IMR-90 (cell line): Measurements from ENCODE around the gene PACS1. TPM values are rescaled to one million over a fixed set of nuclear protein-coding genes. Genes with fewer than 3 reads are reported as not detected.

Experiments used
- ATAC-seq: fragments of 200-7000 bp; cut with Tn5 transposase; 2 replicates; pipeline ENCODE4 v1.9.1; 2020; ENCODE audit warnings: low read depth, mild to moderate bottlenecking, moderate library complexity
- BruUV-seq: library from RNA; stranded (reverse); fragments of 400-500 nt; replicated peaks from 2 replicates; lab custom pipeline; 2021; lab: Mats Ljungman, UMichigan
- CTCF ChIA-PET: fragments of 300-600 bp; formaldehyde crosslinking; extraction: SDS; loops from one replicate; lab custom pipeline; 2021; ENCODE audit warnings: antibody characterized with exemption; lab: Yijun Ruan, JAX
- POLR2A ChIA-PET: fragments of 300-600 bp; sonication (Branson Sonifier 250); formaldehyde crosslinking; loops from one replicate; lab custom pipeline; 2022; ENCODE audit warnings: antibody characterized with exemption; ENCODE audit not compliant: unreplicated experiment; lab: Charles Lee
- DNase-seq: peaks from one replicate; pipeline ENCODE4 v3.0.0; 2013
- H2AFZ ChIP-seq: replicated peaks from 2 replicates; pipeline ENCODE3; 2013; ENCODE audit warnings: low read length, mild to moderate bottlenecking; ENCODE audit not compliant: poor library complexity
- H2AK5ac ChIP-seq: 2 replicates; pipeline ENCODE4 v1.6.1; 2013; ENCODE audit warnings: low read depth, low read length, inconsistent platforms
- H2AK9ac ChIP-seq: replicated peaks from 2 replicates; pipeline ENCODE3; 2013; ENCODE audit warnings: mild to moderate bottlenecking, low read depth, low read length, moderate library complexity; ENCODE audit not compliant: poor library complexity
- H2BK120ac ChIP-seq: 2 replicates; pipeline ENCODE4 v1.6.1; 2013; ENCODE audit warnings: low read depth, low read length, inconsistent platforms
- H2BK15ac ChIP-seq: 3 replicates; pipeline ENCODE4 v1.6.1; 2013; ENCODE audit warnings: low read depth, low read length, inconsistent platforms
- H2BK20ac ChIP-seq: 2 replicates; pipeline ENCODE4 v1.6.1; 2013; ENCODE audit warnings: low read depth, mild to moderate bottlenecking, inconsistent platforms, low read length, moderate library complexity
- H2BK5ac ChIP-seq: 2 replicates; pipeline ENCODE4 v1.6.1; 2013; ENCODE audit warnings: mild to moderate bottlenecking, low read depth, low read length, inconsistent platforms; ENCODE audit not compliant: poor library complexity, severe bottlenecking
- H3K14ac ChIP-seq: replicated peaks from 2 replicates; pipeline ENCODE4 v1.6.1; 2013; ENCODE audit warnings: low read depth, low read length, inconsistent platforms
- H3K18ac ChIP-seq: 2 replicates; pipeline ENCODE4 v1.6.1; 2013; ENCODE audit warnings: low read depth, low read length, control low read depth
- H3K23ac ChIP-seq: 2 replicates; pipeline ENCODE4 v1.6.1; 2013; ENCODE audit warnings: low read depth, low read length, inconsistent platforms
- H3K27ac ChIP-seq: 2 replicates; pipeline ENCODE4 v1.5.1; 2013; ENCODE audit warnings: mild to moderate bottlenecking, control low read depth, low read length; ENCODE audit not compliant: insufficient read depth
- H3K27me3 ChIP-seq: 2 replicates; pipeline ENCODE4 v1.6.1; 2013; ENCODE audit warnings: low read length; ENCODE audit not compliant: control insufficient read depth, insufficient read depth
- H3K36me3 ChIP-seq: 2 replicates; pipeline ENCODE4 v1.6.1; 2013; ENCODE audit warnings: low read length, mixed read lengths; ENCODE audit not compliant: control insufficient read depth, insufficient read depth
- H3K4ac ChIP-seq: 2 replicates; pipeline ENCODE4 v1.6.1; 2013; ENCODE audit warnings: low read depth, low read length, inconsistent platforms
- H3K4me1 ChIP-seq: 2 replicates; pipeline ENCODE4 v1.6.1; 2013; ENCODE audit warnings: low read length, mixed read lengths; ENCODE audit not compliant: control insufficient read depth, insufficient read depth
- H3K4me2 ChIP-seq: 2 replicates; pipeline ENCODE4 v1.6.1; 2013; ENCODE audit warnings: low read depth, mild to moderate bottlenecking, control low read depth, low read length, moderate library complexity
- H3K4me3 ChIP-seq: 2 replicates; pipeline ENCODE4 v1.5.1; 2013; ENCODE audit warnings: low read depth, mild to moderate bottlenecking, control low read depth, low read length, moderate library complexity; ENCODE audit not compliant: insufficient read depth
- H3K56ac ChIP-seq: 2 replicates; pipeline ENCODE4 v1.6.1; 2013; ENCODE audit warnings: low read length, inconsistent platforms; ENCODE audit not compliant: insufficient read depth; ENCODE audit errors: extremely low read depth
- H3K79me1 ChIP-seq, 2 experiments: 2 replicates each; pipeline ENCODE4 v1.6.1; 2013; ENCODE audit warnings: low read length in 2 of 2, inconsistent platforms in 1 of 2, low read depth in 1 of 2
- H3K9ac ChIP-seq: 2 replicates; pipeline ENCODE4 v1.6.1; 2013; ENCODE audit warnings: low read depth, low read length, control low read depth
- H3K9me1 ChIP-seq: 2 replicates; pipeline ENCODE4 v1.6.1; 2013; ENCODE audit warnings: low read length, inconsistent platforms; ENCODE audit not compliant: insufficient read depth
- H3K9me3 ChIP-seq: 2 replicates; pipeline ENCODE4 v1.6.1; 2013; ENCODE audit warnings: low read length; ENCODE audit not compliant: control insufficient read depth, insufficient read depth
- H4K20me1 ChIP-seq: 2 replicates; pipeline ENCODE4 v1.6.1; 2013; ENCODE audit warnings: low read length, inconsistent platforms; ENCODE audit not compliant: insufficient read depth
- H4K5ac ChIP-seq: 2 replicates; pipeline ENCODE4 v1.6.1; 2013; ENCODE audit warnings: mild to moderate bottlenecking, low read depth, low read length, control low read depth
- H4K8ac ChIP-seq, 2 experiments: 2 replicates each; pipeline ENCODE4 v1.6.1; 2013; ENCODE audit warnings: low read depth in 2 of 2, low read length in 2 of 2, control low read depth in 1 of 2, inconsistent platforms in 1 of 2
- H4K91ac ChIP-seq: 2 replicates; pipeline ENCODE4 v1.6.1; 2013; ENCODE audit warnings: low read depth, low read length, inconsistent platforms; ENCODE audit not compliant: insufficient read depth
- BHLHE40 ChIP-seq: fragments of 150-350 bp; IDR thresholded peaks from 2 replicates; pipeline ENCODE4 v1.6.1; 2016; ENCODE audit warnings: mild to moderate bottlenecking, low read depth, low read length
- CEBPB ChIP-seq: IDR thresholded peaks from 2 replicates; pipeline ENCODE4 v1.6.1; 2012; ENCODE audit warnings: low read depth, low read length, improper control_type of control experiment
- CHD1 ChIP-seq: IDR thresholded peaks from 2 replicates; pipeline ENCODE4 v1.6.1; 2012; ENCODE audit warnings: low read depth, low read length, improper control_type of control experiment
- CTCF ChIP-seq: conservative IDR thresholded peaks from 2 replicates; pipeline ENCODE4 v1.5.1; 2012; ENCODE audit warnings: mild to moderate bottlenecking, low read depth, low read length, improper control_type of control experiment
- ELK1 ChIP-seq: fragments of 150-350 bp; IDR thresholded peaks from 2 replicates; pipeline ENCODE4 v1.6.1; 2016; ENCODE audit warnings: low read depth, mild to moderate bottlenecking, low read length, moderate library complexity, borderline replicate concordance
- FOS ChIP-seq: fragments of 150-350 bp; IDR thresholded peaks from 2 replicates; pipeline ENCODE4 v1.6.1; 2016; ENCODE audit warnings: low read depth, low read length
- MAZ ChIP-seq: IDR thresholded peaks from 2 replicates; pipeline ENCODE4 v1.6.1; 2012; ENCODE audit warnings: low read depth, mild to moderate bottlenecking, low read length, improper control_type of control experiment, moderate library complexity, borderline replicate concordance
- MXI1 ChIP-seq: IDR thresholded peaks from 2 replicates; pipeline ENCODE4 v1.6.1; 2012; ENCODE audit warnings: low read depth, mild to moderate bottlenecking, low read length, moderate library complexity, borderline replicate concordance
- NFE2L2 ChIP-seq: fragments of 150-350 bp; IDR thresholded peaks from 2 replicates; pipeline ENCODE4 v1.6.1; 2016; ENCODE audit warnings: low read depth, mild to moderate bottlenecking, low read length
- POLR2A ChIP-seq: IDR thresholded peaks from 2 replicates; pipeline ENCODE4 v1.6.1; 2012; ENCODE audit warnings: mild to moderate bottlenecking, low read depth, low read length
- RCOR1 ChIP-seq: IDR thresholded peaks from 2 replicates; pipeline ENCODE4 v1.6.1; 2012; ENCODE audit warnings: mild to moderate bottlenecking, low read length, improper control_type of control experiment; ENCODE audit not compliant: insufficient replicate concordance
- RFX5 ChIP-seq: IDR thresholded peaks from 2 replicates; pipeline ENCODE4 v1.8.0; 2012; ENCODE audit warnings: low read depth, mild to moderate bottlenecking, low read length, moderate library complexity
- SMC3 ChIP-seq: fragments of 150-350 bp; IDR thresholded peaks from 2 replicates; pipeline ENCODE4 v1.6.1; 2016; ENCODE audit warnings: low read depth, mild to moderate bottlenecking, antibody characterized with exemption, low read length, moderate library complexity
- WGBS, 2 experiments: methylation state at CpG; one replicate each; pipeline versions ENCODE4 v1.1.5 to v1.1.7; 2013; ENCODE audit warnings: missing lambda C conversion rate in 2 of 2; ENCODE audit not compliant: insufficient read length in 1 of 2; ENCODE audit errors: extremely low coverage in 2 of 2; 5-methylcytosine and 5-hydroxymethylcytosine counted together
- dilution Hi-C: fragments of 300-500 bp; cut with HindIII; formaldehyde crosslinking; loops from one replicate; pipeline ENCODE4 v1.14.3; 2018; ENCODE audit warnings: low sequenced_read_pairs; ENCODE audit not compliant: unreplicated experiment
- in situ Hi-C: fragments of 300-500 bp; cut with MboI; formaldehyde crosslinking; loops from 3 replicates; pipeline ENCODE4 v1.14.3; 2019; ENCODE audit warnings: low sequenced_read_pairs, inconsistent platforms, mixed read lengths
- intact Hi-C: fragments of 100-400 bp; cut with micrococcal nuclease; formaldehyde crosslinking; loops from 2 replicates; pipeline ENCODE4 v1.10.0; 2022
- polyA plus RNA-seq, 3 experiments: library from polyadenylated mRNA; depleted of rRNA; stranded (reverse); fragments of >200 nt; gene quantifications; 2 replicates each; pipeline ENCODE4 v1.2.3, GENCODE V29; 2012; ENCODE audit warnings: low replicate concordance in 1 of 3
- total RNA-seq: library from RNA; depleted of rRNA; stranded (reverse); fragments of >200 nt; gene quantifications from 2 replicates; pipeline ENCODE4 v1.2.3, GENCODE V29; 2012

Gene PACS1
- total and polyA plus RNA-seq, 2 of the 4 experiments (the other 2 are of a cell fraction), result 7.3 to 32.0 TPM

GRCh38 chr11:66101066-66101464 lies 31.0 kb downstream of the PACS1 start:
- POLR2A ChIA-PET, result no interaction called here
- no peak overlapping the region for H3K4me2 ChIP-seq
- H3K56ac ChIP-seq, result no peak overlapping the region
- intact Hi-C loops (no loop called here), dilution Hi-C loops (no loop called here), in situ Hi-C loops (no loop called here)
- H3K27ac ChIP-seq, result no peak overlapping the region
- no peak overlapping the region for H2BK20ac ChIP-seq
- H4K8ac ChIP-seq, result no peak overlapping the region
- no peak overlapping the region for H3K4ac ChIP-seq
- H2AK9ac ChIP-seq, result no peak overlapping the region
- H3K36me3 ChIP-seq, result no peaks in the 10 kb centered on the region
- CTCF ChIA-PET, result no interaction called here
- H3K79me1 ChIP-seq, result peaks cover 31 to 68% of the 10 kb centered on the region in 2 experiments
- H2BK120ac ChIP-seq, result no peak overlapping the region
- H3K4me1 ChIP-seq, result no peaks in the 10 kb centered on the region; the same call in 1 of the 2 replicates
- no peak overlapping the region for H2AK5ac ChIP-seq
- ATAC-seq, result no peak
- H2AFZ ChIP-seq, result no peak overlapping the region
- no peak overlapping the region for H4K91ac ChIP-seq
- H2BK15ac ChIP-seq, result no peak overlapping the region
- no peak overlapping the region for H3K9ac ChIP-seq
- H4K20me1 ChIP-seq, result peaks cover 17% of the 10 kb centered on the region
- H3K27me3 ChIP-seq, result no peaks in the 10 kb centered on the region
- WGBS, 2 experiments, result no CpG with 5 or more reads among the region's 3 CpGs
- peaks cover 12% of the 10 kb centered on the region for H3K9me1 ChIP-seq
- TF ChIP-seq FOS (no peak), SMC3 (no peak), NFE2L2 (no peak), MAZ (no peak), POLR2A (no peak), MXI1 (no peak), CTCF (no peak), CHD1 (no peak), RCOR1 (no peak), BHLHE40 (no peak), ELK1 (no peak), CEBPB (no peak), RFX5 (no peak)
- H3K14ac ChIP-seq, result no peak overlapping the region
- DNase-seq, result no peak
- no peak overlapping the region for H3K23ac ChIP-seq
- no TSS peak for BruUV-seq
- H3K4me3 ChIP-seq, result no peak overlapping the region
- no peak overlapping the region for H4K5ac ChIP-seq
- H3K9me3 ChIP-seq, result no peaks in the 10 kb centered on the region
- no peak overlapping the region for H2BK5ac ChIP-seq
- no peak overlapping the region for H3K18ac ChIP-seq
